Tongue (tissue), 2 donors: Measurements from ENCODE around the gene RENBP. TPM values are rescaled to one million over a fixed set of nuclear protein-coding genes. Genes with fewer than 3 reads are reported as not detected.

ENCODE experiments used
- DNase-seq: peaks from one replicate; pipeline ENCODE4 v3.0.0-alpha.2; 2015
- total RNA-seq: library from RNA; depleted of rRNA; stranded (reverse); fragments of >200 nt; gene quantifications from one replicate; pipeline ENCODE4 v1.2.3, GENCODE V29; 2014

The RENBP gene
- total RNA-seq, 1 donor from 2014 or later: 5.2 TPM

DNA sequence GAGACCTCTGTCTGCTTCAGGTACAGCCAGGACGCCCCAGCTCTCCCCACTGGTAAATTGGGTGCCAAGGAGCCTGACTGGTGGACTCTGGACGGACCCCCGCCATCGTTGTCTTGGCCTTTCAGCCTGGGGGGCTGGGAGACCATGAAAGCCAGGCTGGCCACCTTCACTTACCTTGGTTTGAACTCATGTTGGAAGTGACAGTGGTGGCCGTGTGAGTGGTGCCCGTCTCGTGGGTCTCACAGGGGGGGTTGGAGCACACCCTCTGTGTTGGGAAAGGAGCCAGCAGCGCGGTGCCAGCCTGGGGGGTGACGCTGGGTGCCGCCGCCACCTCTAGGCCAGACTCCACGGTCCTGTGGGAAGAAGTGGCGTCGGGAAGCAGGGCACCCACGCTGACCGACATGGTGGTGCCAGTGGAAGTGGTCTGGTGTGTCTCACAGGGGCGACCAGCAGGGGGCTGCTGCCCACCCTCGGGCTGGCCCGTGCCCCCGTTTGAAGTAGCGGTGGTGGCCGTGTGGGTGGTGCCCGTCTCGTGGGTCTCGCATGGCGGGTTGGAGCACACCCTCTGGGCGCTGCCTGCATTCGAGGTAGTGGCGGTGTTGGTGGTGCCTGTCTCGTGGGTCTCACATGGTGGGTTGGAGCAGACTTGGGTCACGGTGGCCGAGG is 9.6 kb upstream of the RENBP start:
- DNase-seq: no peak

DNA sequence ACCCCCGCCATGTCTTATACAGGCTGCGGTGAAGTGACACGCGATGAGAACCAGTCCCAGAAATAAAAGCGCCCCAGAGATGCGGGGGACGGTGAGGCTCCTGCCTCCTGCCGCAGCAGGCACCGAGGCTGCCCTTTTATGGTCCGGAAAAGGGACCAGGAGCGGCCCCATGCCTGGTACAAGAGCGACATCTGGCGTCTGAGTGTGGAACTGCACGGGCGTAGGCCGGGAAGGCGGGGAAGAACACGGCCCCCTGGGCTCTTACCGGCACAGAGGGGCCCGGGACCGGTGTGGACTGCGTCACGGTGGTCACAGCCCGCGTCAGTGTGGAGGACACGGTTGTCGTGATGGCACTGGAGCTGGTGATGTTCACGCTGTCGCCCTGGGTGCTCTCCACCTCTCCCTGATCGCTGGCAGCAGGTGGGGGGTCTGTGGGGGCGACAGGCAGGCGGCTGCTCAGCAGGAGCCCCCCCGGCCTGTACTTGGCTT is 8.9 kb upstream of the RENBP start:
- peak; percentile 80 for DNase-seq

GRCh38 chrX:153952373-153953026 is 8.1 kb upstream of the RENBP start:
- no peak for DNase-seq

DNA sequence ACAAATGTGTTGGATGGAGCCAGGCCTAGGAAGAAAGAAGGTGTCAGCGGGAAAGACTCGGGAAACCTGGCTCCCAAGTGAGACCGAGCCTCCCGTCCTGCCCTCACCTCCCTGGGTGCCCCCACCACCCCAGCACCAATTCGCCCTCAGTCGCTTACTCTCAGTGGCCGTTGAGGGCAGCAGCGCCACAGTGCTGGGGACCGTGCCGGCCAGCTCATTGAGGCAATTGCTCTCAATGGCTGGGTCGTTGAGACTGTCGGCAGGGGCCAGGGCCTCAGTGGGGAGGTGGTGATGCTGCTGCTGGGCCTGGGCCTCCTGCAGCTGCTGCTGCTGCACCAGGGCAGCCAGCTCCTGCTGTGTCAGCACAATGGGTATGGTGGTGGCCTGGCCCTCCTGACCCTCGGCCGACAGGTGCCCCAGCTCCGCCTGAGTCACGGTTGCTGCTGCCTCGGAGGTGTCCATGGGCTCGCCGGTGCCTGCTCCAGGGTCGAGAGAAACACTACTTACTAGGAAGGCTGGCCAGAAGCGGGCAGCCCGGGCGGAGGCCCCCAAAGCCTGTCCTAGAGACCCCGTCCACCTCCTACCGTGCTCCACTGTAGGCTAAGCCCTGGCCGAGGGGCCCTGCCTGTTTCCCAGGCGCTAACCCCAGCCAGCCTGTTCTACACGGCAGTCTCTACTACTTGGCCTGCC is 7.4 kb upstream of the RENBP start:
- DNase-seq: no peak

GRCh38 chrX:153950127-153950526 is 5.7 kb upstream of the RENBP start:
- DNase-seq: no peak

DNA sequence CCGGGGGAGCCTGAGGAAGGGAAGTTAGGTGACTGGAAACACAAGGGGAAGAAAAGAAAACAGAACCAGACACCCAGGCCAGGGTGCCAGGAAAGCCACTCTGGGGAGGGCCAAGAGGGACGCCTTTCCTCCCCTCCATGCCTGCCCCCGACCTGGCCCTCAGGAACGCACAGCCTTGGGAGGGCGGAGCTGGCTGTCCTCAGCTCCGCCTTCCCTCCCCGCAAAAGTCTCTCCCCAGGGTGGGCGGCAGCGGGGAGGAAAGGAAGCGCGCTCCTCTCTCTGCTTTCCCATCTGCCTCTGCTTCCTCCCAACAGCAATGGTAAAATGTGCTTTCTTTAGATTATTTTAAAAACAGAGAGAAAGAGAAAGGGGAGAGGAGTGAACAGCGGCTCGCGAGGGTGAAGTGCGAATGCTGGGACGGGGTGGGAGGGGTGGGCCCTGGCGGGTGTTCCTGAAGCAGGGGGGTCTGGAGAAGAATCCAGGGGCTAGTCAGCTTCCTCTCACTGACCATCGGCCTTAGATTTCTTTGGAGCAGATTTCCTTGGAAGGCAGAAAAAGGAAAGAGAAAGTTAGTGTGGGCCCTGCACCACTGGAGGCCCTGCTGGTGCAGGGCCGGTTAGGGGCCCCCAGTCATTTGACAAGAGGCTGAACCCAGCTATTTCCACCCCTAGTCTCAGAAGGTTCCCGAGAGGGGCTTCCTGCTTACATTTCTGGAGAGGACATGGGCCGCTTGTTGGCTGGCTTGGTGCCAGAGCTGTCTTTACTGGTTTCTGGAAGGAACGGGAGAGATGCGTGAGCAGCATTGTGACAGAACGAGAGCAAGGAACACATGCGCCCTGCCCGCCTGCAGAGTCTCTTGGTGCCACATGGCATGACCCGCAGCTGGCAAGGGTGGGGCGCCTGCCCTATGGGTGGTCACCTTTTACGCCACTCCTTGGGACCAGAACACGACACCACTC is 4.7 kb upstream of the RENBP start:
- DNase-seq: no peak

DNA sequence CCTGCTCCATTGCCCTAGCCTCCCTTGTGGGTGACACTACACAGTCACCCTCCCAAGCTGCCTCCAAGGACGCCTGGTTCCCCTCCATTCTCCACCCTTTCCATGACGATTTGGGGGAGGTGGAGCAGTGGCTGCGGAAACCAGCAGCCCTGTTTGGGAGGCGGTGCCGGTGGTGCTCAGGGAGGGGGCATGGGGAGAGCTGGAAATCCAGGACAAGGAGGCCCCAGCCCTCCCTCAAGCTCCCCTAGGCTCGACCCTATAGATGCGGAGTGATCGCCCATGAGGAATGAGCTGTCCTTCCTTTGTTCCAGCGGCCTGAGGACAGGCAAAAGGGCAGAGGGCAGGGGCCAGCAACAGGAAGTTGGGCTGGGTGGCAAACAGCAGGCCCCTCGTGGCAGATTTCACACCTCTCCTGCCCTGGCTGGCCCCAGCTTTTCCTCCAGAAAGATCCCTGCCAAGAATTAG is 3.6 kb upstream of the RENBP start:
- DNase-seq: no peak

DNA sequence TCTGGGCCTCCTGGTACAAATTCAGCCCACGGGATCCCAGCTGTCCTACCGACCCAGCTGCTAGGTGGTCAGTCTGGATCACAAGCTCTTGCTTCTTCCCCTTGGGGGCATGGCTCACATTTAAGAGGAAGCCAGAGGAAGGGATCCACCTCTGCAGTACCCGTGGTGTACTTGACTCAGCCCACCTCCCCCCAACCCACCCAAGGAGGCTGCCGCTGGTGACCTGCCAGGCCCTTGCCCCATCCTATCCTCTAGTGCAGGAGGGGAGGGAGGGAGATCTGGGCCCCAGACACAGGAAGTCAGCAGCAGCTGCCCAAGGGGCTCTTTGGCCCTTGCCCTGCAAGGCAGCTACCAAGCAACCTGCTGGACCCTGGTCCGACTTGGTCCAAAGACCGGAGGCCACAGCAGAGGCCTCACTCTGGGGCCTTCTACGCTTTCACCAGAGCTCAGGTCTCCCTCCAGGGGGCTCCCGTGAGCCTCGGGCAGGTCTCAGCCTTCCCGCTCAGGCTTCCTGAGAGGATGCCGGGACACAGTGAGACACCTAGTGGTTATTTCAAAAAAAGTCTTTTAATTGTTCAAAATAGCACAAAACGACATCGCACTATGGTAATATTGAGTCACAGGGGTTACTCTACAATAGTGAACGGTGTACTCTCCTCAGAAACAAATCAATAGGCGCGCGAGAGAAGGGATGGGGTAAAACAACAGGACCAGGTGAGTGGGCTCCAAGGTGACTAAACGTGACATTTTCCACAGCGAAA is 2.7 kb upstream of the RENBP start:
- DNase-seq: peak; percentile 74

- no peak for DNase-seq
Observed at GRCh38 chrX:153945956-153946943, 1.8 kb upstream of the RENBP start.

DNA sequence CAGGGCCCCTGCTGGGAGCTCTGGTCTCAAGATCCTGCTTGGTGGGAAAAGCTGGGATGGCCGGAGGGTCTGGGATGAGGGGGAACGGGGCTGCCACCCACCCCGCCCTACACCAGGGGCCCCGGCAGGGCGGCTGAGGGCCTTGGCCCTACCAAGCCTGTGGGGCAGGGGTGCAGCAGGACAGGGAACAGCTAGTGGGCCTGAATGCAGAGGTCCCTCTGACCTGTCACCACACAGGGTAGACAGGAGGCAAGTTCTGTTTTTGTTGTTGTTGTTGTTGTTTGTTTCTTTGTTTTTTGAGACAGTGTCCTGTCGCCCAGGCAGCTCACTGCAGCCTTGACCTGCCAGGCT is 332 bp upstream of the RENBP start:
- no peak for DNase-seq

GRCh38 chrX:153941336-153942252 is 2.8 kb downstream of the RENBP start:
- DNase-seq: no peak

GRCh38 chrX:153939573-153939972 is 4.9 kb downstream of the RENBP start:
- no peak for DNase-seq

DNA sequence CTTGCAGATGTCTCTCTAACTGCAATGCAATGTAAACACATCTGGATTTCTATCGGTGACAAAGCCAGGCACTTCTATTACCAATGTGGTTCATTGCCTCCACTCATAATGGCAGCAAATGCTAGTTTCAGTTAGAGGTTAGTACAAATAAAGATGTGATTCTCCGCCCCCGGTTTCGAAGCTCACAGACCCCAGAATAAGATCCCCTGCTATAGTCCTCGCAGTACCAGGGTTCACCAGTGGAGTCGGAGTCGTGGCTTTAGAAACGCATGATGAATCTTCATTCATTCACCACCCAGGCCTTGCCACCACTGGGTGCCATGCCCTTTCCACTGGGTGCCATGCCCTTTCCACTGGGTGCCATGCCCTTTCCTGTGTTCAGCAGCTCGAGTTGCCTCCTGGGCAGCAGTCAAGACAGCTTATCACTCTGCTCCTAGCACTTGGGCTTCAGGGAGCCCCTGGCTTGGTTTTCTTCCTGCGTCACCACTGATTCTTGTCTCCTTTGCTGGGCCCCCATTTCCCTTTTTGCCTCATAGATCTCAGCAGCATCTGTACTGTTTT is 6.1 kb downstream of the RENBP start:
- DNase-seq: no peak

DNA sequence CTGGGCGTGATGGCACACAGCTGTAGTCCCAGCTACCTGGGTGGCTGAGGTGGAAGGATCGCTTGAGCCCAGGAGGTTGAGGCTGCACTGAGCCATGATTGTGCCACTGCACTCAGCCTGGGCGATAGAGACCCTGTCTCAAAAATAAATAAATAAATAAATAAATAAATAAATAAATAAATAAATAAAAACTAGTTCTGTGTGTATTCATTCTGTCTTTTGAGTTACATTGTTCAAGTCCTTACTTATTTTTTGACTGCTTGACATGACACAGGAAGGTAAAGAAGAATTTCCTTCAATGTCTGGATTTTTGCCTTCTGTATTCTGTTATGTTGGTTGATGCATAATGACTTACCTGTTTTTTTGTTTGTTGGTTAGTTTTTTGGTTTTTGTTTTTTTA is 7.4 kb downstream of the RENBP start:
- DNase-seq: no peak

DNA sequence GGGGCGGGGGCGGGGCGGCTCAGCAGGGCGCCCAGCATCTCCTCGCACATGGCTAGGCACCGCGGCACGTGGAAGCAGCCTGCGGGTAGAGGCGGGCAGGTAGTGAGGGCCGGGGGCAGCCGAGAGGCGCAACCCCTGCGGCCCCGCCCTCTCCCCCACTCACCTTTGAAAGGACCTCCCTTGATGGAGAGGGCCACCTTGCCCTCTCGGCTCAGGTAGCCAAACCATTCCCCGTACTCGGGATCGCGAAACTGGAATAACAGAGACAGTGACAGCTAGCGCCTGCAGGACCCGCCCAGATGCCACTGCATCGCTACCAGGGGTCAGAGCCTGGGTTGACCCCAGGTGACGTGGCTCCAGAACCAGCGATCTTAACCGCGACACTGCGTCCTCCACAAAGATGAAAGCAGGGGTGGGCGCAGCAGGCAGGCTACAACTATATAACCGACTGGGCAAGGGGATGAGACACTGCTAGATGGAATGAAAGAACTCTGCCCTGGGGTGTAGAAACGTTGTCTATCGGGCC is 9.1 kb downstream of the RENBP start:
- DNase-seq: no peak

GRCh38 chrX:153934762-153935325 is 9.6 kb downstream of the RENBP start, which contains the start of gene NAA10:
Gene NAA10 (minus strand): TSS chrX:153935037. CDS start chrX:153934904, 133 bp downstream.
- DNase-seq: peak; percentile 85

DNA sequence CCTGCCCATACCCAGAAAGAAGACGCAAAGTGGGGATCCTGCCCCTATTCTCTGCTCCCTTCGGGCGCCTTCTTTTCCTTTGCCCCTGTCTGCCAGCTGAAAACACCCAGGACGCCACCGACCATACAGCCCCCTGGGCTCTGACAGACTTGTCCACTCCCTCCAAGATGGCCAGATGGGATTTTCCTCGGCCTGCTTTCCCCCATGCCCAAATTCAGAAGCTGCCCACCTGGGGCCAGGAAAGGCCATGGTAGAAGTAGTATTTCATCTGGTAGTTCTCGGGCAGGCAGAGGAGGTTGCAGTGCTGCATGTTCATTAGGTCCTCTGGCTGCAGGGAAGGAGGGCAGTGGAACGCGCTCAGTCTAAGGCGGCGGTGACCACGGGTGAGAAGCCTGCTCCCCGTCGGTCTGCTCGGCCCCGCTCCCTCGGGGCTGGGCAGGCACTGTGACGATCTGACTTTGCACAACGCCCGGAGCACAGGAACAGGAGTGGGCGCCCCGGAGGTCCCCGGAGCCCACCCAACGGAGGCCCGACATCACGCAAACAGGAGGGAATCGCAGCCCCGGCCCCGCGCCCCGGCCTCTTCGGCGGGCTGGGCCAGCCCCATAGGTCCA is 10.2 kb downstream of the RENBP start:
- no peak for DNase-seq
